H1 (cell line): ENCODE data around the gene ADGRB3. TPM values are rescaled to one million over a fixed set of nuclear protein-coding genes. Genes with fewer than 3 reads are reported as not detected.

ENCODE experiments used
- polyA plus RNA-seq, 7 experiments: library from polyadenylated mRNA; depleted of rRNA in 3 of 7; stranded (reverse) in 5 of 7; unstranded in 2 of 7; fragments of >200 nt in 5 of 7; fragments of 200-250 nt in 2 of 7; gene quantifications; 1 replicate in 5 of 7; 2 replicates in 1 of 7; 4 replicates in 1 of 7; pipeline versions ENCODE4 v1.2.1 to v1.2.3, GENCODE V29; 2011 to 2013; ENCODE audit warnings: missing spikeins in 2 of 7, mixed read lengths in 2 of 7
- total RNA-seq: library from RNA; stranded (reverse); fragmentation: NEBNext Ultra II Directional; extraction: Animal tissue kit (Norgen Biotek cat#: 25700); gene quantifications from 2 replicates; pipeline ENCODE4 v1.2.1, GENCODE V29; 2021
- TF ChIP-seq, protein P1 (sequence below), 3 experiments: IDR thresholded peaks; 1 replicate in 2 of 3; 2 replicates in 1 of 3; pipeline versions ENCODE4 v1.5.1 to v1.6.1; 2011; ENCODE audit warnings: low read length in 3 of 3, mild to moderate bottlenecking in 3 of 3, inconsistent platforms in 2 of 3, low read depth in 1 of 3, moderate library complexity in 1 of 3; ENCODE audit not compliant: insufficient read depth in 1 of 3; ENCODE audit errors: control extremely low read depth in 1 of 3

ADGRB3 gene
- total and polyA plus RNA-seq, 2 of the 8 experiments (the other 6 are each of a cell fraction or from before 2014, with no cell fraction given): 0.35 to 1.2 TPM

DNA sequence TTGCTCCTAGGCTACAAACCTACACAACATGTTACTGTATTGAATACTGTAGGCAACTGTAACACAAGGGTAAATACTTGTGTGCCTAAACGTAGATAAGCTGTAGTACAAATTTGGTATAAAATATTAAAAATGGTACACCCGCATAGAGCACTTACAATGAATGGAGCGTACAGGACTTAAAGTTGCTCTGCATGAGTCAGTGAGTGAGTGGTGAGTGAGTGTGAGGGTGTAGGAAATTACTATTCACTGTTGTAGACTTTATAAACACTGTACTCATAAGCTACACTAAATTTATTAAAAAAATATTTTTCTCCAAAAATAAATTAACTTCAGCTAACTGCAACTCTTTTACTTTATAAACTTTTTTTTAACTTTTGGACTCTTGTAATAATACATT lies 391.6 kb downstream of the ADGRB3 start (continued):
- TF ChIP-seq, protein P1, sequence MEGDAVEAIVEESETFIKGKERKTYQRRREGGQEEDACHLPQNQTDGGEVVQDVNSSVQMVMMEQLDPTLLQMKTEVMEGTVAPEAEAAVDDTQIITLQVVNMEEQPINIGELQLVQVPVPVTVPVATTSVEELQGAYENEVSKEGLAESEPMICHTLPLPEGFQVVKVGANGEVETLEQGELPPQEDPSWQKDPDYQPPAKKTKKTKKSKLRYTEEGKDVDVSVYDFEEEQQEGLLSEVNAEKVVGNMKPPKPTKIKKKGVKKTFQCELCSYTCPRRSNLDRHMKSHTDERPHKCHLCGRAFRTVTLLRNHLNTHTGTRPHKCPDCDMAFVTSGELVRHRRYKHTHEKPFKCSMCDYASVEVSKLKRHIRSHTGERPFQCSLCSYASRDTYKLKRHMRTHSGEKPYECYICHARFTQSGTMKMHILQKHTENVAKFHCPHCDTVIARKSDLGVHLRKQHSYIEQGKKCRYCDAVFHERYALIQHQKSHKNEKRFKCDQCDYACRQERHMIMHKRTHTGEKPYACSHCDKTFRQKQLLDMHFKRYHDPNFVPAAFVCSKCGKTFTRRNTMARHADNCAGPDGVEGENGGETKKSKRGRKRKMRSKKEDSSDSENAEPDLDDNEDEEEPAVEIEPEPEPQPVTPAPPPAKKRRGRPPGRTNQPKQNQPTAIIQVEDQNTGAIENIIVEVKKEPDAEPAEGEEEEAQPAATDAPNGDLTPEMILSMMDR (IDR thresholded peaks at IDR 0.05; ENCODE audit: control extremely low read depth in 1 of 3, insufficient read depth in 1 of 3, low read depth in 1 of 3, low read length in 3 of 3): no peak
